HL-60 (cell line): ENCODE measurements around the gene ZFR2.

Experiments used
- DNase-seq, 2 experiments: peaks; one replicate each; pipeline ENCODE4 v3.0.0-alpha.2; 2010 to 2020; ENCODE audit warnings: low read depth in 1 of 2, low spot score in 1 of 2
- H3K27ac ChIP-seq: fragments of 250-450 bp; sonication (Bioruptor Pico); replicated peaks from 2 replicates; pipeline ENCODE4 v1.5.1; 2020; ENCODE audit warnings: mild to moderate bottlenecking, moderate library complexity
- H3K27me3 ChIP-seq: fragments of 250-450 bp; sonication (Bioruptor Pico); 2 replicates; pipeline ENCODE4 v1.5.1; 2021; ENCODE audit warnings: mild to moderate bottlenecking, moderate library complexity; ENCODE audit not compliant: insufficient read depth, poor library complexity, severe bottlenecking
- H3K4me3 ChIP-seq: replicated peaks from 2 replicates; pipeline ENCODE4 v1.5.1; 2011; ENCODE audit warnings: mild to moderate bottlenecking, control low read depth, low read length; ENCODE audit not compliant: insufficient read depth
- GABPA ChIP-seq: IDR thresholded peaks from 2 replicates; pipeline ENCODE4 v1.6.1; 2012; ENCODE audit warnings: low read depth
- POLR2AphosphoS5 ChIP-seq: IDR thresholded peaks from 2 replicates; pipeline ENCODE4 v1.6.1; 2012; ENCODE audit warnings: low read depth
- SPI1 ChIP-seq: IDR thresholded peaks from 2 replicates; pipeline ENCODE4 v1.6.1; 2012; ENCODE audit warnings: low read depth, mild to moderate bottlenecking, borderline replicate concordance
- TF ChIP-seq, protein P1 (sequence below): IDR thresholded peaks from one replicate; pipeline ENCODE4 v1.5.1; 2011; ENCODE audit warnings: low read length, control low read depth, inconsistent platforms; ENCODE audit not compliant: insufficient read depth
- TF ChIP-seq, protein P2 (sequence below): IDR thresholded peaks from 2 replicates; pipeline ENCODE4 v1.6.1; 2012; ENCODE audit warnings: low read depth; ENCODE audit not compliant: insufficient replicate concordance

The ZFR2 gene

DNA sequence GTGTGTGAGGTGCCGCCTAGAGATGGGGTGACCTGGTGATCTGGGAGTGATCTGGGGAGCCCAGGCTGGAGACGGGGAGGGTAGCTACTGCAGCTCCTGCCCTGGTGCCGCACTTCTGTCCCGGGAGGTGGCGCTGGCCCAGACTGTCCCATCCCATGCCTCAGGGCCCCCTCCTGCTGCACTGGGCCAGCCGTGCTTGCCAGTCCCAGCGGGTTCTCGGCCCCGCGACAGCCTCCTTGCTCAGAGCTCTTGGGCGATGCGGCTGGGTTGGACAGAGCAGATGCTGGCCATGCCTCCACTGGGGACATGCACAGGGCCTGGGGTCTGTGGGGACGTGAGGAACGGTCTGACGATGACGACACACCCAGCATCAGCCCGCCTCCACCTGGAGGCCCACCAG is 99.3 kb downstream of the ZFR2 start:
- no peak for DNase-seq
- Histone ChIP-seq H3K27me3 (no peaks in the 10 kb centered on the region), H3K27ac (no peak overlapping the region), H3K4me3 (no peak overlapping the region)
- TF ChIP-seq POLR2AphosphoS5 (no peak), SPI1 (no peak), GABPA (no peak)
- TF ChIP-seq, protein P1, sequence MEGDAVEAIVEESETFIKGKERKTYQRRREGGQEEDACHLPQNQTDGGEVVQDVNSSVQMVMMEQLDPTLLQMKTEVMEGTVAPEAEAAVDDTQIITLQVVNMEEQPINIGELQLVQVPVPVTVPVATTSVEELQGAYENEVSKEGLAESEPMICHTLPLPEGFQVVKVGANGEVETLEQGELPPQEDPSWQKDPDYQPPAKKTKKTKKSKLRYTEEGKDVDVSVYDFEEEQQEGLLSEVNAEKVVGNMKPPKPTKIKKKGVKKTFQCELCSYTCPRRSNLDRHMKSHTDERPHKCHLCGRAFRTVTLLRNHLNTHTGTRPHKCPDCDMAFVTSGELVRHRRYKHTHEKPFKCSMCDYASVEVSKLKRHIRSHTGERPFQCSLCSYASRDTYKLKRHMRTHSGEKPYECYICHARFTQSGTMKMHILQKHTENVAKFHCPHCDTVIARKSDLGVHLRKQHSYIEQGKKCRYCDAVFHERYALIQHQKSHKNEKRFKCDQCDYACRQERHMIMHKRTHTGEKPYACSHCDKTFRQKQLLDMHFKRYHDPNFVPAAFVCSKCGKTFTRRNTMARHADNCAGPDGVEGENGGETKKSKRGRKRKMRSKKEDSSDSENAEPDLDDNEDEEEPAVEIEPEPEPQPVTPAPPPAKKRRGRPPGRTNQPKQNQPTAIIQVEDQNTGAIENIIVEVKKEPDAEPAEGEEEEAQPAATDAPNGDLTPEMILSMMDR: no peak
- TF ChIP-seq, protein P2, sequence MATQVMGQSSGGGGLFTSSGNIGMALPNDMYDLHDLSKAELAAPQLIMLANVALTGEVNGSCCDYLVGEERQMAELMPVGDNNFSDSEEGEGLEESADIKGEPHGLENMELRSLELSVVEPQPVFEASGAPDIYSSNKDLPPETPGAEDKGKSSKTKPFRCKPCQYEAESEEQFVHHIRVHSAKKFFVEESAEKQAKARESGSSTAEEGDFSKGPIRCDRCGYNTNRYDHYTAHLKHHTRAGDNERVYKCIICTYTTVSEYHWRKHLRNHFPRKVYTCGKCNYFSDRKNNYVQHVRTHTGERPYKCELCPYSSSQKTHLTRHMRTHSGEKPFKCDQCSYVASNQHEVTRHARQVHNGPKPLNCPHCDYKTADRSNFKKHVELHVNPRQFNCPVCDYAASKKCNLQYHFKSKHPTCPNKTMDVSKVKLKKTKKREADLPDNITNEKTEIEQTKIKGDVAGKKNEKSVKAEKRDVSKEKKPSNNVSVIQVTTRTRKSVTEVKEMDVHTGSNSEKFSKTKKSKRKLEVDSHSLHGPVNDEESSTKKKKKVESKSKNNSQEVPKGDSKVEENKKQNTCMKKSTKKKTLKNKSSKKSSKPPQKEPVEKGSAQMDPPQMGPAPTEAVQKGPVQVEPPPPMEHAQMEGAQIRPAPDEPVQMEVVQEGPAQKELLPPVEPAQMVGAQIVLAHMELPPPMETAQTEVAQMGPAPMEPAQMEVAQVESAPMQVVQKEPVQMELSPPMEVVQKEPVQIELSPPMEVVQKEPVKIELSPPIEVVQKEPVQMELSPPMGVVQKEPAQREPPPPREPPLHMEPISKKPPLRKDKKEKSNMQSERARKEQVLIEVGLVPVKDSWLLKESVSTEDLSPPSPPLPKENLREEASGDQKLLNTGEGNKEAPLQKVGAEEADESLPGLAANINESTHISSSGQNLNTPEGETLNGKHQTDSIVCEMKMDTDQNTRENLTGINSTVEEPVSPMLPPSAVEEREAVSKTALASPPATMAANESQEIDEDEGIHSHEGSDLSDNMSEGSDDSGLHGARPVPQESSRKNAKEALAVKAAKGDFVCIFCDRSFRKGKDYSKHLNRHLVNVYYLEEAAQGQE: no peak

DNA sequence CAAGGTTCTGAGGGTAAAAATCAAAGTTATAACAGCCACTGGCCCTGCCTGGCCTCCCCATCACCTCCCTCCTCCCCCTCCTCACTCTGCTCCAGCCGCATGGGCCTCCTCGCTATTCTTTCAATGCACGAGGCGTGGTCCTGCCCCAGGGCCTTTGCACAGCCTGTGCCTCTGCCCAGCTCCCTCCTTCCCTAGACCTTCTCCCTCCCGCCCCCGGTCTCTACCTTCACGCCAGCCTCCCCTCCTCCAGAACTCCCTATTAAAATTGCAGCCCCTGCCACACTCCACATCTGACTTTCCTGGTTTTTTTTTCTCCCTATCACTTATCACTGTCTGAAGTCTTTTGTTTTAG is 100.1 kb downstream of the ZFR2 start:
- Histone ChIP-seq H3K27ac (no peak overlapping the region), H3K4me3 (no peak overlapping the region), H3K27me3 (no peaks in the 10 kb centered on the region)
- no peak for DNase-seq
- TF ChIP-seq SPI1 (no peak), POLR2AphosphoS5 (no peak), GABPA (no peak)
- TF ChIP-seq, protein P1: no peak
- TF ChIP-seq, protein P2: no peak

DNA sequence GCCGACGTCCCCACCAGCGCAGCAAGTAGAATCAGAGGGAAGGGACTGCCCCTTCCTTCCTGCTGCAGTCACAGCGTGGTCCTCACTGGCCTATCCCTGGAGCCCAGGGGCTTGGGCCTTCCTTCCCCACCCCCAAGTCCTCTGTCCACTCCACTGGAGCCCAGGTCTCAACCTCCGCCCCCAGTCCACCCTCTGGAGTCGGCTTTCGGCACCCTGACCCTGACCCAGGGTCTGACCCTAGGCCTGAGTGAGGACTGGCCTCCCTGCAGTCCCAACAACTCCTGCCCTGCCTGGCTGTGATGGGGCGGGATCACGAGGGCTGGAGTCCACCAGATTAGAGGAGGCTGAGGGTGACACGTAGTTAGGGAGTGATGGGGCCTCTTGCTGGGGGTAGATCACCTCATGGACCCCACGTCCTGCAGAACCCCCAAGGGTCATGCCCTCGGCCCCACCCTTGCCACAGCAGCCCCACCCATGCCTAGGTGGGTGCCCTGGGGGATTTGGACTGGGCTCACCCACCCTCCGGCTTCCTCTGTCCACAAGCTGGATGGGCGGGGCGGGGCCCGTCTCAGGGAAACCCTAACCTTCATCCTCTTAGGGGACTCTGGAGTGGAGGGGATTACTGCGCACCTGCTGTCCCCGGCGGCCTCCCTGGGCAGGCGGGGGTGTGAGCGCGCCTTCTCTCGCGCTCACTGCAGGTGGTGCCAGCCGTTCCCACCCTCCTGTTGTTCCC is 100.7 kb downstream of the ZFR2 start:
- no peak for DNase-seq
- TF ChIP-seq, protein P1: no peak
- TF ChIP-seq, protein P2: no peak
- TF ChIP-seq GABPA (no peak), SPI1 (no peak), POLR2AphosphoS5 (no peak)
- Histone ChIP-seq H3K4me3 (no peak overlapping the region), H3K27me3 (no peaks in the 10 kb centered on the region), H3K27ac (no peak overlapping the region)
